HG02678 (cell line): ENCODE data around the gene TARBP2.
A peak's percentile ranks its signal among the peaks of the same experiment; 100 is the strongest.

Experiments used
- ATAC-seq: cut with Tn5 transposase; IDR thresholded peaks from one replicate; pipeline ENCODE4 v1.9.1; 2021; ENCODE audit warnings: mild to moderate bottlenecking, moderate library complexity; ENCODE audit not compliant: unreplicated experiment

TARBP2 gene

DNA sequence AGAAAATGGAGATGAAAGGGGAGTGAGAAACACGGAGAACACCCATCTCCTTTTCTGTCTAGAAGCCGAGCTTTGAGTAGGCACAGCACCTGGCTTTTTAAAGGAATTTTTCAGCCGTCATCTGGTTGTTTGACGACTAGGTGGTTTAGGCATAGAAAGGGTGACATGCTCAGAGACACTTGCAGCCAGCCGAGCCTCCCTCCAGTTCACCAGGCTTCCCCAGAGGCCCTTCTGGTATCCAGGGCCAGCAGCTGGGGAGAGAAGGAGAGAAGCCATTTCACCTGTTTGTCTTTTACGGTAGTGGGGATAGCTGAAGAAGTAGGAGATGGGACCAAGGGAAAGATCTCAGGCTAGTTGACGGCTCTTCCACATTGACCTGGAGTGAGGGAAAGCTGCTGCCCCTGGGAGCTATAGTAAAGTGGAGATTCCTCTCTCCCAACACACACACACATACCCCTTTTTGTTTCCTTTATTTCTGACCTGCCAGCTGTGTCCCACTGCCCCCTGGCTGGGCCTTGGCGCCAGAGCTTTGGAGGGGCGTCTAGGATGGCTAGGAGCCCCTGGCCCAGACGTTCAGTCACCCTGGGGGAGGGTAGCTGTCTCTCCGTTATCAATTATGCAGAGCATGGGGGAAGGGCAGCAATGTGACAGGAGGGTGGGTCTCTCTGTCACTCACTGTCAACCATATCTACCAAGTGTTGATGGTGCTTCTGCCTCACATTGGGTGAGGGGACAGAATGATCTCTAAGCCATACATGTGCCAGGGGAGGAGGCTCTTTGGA lies 7.3 kb upstream of the TARBP2 start:
- no peak for ATAC-seq

DNA sequence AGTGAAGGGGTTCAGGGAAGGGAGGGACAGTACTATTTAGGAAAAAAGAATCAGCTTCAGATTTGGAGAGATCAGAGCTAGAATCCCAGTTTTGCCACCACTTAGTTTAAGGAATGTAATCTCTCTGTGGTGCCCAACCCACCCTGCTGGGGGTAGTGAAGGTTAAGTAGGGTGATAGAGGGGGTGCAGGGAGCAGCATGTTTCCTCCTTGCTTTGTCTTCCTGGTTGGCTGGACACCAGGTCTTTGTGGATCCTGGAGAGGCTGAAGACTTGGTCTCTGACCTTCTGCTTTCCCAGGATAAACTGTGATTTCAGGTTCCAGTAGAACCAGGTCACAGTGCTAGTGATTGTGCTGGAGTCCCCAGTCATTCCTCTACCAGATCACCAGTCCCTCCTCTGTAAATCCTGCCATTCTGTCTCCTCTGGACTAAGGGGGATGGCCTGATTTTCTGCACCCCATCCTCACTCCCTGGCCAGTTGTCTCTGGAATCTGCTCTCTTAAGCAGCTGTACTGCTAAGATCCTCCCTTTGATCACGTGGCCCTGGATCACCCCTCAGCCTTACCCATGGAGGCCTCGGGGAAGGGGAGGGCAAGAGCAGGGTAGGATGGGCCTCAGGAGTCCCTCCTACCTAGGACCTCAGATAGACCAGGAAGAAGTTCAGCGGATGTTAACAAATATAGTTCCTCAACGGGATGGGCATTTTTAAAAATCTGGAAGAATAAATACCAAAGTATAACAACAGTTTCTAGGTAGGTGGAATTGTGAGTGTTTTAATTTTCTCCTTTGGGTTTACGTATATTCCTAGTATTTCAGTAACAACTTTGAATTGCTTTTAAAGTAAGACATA lies 5.0 kb upstream of the TARBP2 start:
- no peak for ATAC-seq

DNA sequence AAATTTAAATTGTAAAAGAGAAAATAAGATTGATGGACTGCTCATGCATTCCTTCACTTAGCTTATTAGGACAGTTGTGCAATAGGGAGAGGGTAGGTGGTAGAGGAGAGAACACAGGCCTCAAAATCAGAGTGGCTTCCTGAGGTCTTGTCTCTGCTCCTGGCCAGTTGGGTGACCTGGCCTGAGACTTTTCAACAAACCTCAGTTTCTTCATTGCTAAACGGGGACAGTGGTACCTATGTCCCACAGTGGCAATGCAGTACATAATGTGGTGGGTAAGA lies 4.4 kb upstream of the TARBP2 start:
- no peak for ATAC-seq

DNA sequence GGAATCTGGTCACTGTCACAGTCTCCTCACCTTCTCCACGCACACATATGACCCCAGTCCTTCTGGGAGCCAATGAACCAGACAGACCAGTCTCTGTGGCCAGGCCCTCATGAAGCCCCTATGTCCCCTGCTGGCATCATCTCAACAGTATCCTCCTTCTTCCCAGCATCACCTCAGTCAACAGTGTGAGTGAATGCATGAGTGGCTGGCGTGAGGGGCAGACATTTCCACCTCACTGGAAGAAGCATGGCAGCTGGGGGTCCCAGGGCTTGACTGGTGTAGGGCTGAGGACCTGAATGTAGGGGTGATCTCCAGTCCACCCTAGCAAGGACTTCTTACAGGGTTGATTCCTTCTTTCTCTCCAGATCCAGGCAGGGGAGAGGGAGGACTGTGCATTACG lies 3.6 kb upstream of the TARBP2 start:
- ATAC-seq, result no peak

DNA sequence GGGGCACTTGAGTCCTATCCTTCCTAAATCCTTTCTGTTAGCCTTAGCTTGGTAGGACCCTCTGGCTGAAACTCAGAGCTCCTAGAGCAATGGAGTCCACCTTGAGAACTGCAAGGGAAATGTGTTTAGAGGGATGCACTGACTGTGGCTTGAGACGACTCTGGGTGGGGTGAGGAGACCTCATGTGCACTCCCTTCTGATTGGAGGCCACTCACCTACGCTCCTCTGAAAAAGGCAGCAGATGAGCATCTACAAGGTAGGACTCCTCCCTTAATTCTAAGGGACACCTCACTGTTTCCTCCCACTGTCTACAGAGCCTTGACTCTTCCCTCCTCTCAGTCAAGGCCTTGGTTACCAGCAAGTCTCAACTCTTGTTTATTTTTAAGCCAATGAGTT lies 2.9 kb upstream of the TARBP2 start:
- ATAC-seq, result no peak

DNA sequence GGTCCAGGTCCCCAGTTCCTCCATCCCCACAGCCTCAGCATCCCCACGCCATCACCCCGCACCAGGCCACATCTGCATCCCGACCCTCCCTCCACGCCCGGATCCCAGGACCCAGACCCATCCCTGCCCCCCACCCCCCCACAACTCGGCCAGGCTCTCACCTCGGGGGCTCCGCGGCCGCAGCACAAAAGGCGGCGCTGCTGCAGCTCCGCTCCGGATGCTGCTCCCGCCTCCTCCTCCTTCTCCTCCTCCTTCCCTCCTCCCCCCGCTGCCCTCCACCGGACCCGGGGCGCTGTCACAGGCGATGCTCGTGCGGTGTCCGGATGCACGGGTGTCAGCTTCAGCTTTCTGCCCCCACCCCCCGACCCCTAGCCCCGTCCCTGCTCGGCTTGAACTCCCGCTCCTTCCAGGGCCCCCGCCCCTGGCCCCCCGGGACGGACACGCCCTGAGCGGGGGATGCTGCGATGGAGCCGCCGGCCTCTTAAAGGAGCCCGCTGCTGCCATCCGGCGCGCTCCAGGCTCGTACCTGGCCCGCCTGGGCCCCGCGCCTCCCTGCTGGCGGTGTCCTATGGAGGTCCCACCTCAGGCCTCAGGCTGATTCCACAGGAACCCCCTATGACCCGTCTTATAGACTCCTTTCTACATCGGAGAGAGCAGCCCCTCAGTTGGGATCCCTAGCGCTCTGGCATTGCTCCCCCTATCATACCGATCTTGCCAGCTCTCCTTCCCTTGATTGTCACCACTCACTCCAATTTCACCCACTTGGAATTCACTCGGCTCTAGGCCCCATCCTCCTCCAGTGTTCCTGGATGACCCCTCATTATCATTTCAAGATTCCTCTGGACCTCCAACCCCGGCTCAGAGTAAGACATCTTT lies 1.6 kb upstream of the TARBP2 start, which contains the start of gene MAP3K12:
MAP3K12 (minus strand) TSS at position 193 of the 876 bp plus-strand sequence. CDS start 12,067 bp downstream, outside the sequence.
- ATAC-seq, result no peak

DNA sequence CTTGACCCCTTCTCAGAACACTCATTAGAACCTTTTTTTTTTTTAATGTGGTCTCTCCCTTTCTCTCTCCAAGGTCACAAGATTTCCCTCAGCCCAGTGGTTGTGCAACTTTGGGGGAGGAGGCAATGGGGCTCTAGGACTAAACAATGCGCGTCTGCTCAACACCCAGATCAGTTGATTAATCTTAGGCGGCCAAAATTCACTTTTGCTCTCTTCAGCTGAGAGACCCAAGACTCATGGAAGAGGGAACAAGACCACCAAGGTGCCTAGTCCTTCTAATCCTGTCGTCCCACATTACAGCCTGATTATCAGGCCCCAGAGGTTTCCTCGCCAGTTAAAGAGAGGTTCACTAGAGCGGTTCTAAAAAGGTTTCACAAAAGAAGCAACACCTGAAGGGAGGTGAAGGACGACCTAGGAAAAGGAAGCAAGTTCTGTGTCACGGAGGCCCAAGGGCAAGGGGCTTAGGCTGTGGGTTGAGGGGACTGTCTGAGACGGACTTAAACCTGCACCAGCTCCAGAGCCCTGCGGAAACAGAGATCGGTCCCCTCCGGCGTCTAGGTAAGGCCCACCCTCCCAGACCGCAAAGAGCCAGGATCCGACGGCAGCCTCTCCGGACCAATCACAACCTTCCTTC lies 824 bp upstream of the TARBP2 start:
- no peak for ATAC-seq

DNA sequence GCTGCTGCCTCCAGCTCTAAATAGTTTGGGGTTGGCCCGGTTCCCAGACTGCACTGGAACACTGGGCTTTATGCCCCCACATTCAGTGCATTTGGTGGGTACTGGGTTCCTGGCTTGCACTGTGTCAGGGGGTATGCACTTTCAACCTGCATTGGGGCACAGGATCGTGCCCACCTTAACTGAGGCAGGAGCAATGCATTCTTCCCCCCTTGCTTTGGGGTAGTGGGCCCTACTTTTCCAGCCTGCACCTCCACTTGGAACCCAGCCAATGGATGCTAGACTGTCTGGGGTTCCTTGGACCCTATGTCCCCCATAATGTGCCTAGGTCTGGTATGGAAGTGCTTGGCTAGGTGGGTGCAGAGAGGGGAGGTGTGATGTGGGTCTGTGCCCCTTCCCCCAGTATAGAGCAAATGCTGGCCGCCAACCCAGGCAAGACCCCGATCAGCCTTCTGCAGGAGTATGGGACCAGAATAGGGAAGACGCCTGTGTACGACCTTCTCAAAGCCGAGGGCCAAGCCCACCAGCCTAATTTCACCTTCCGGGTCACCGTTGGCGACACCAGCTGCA lies 615 bp downstream of the TARBP2 start:
- ATAC-seq, result no peak

DNA sequence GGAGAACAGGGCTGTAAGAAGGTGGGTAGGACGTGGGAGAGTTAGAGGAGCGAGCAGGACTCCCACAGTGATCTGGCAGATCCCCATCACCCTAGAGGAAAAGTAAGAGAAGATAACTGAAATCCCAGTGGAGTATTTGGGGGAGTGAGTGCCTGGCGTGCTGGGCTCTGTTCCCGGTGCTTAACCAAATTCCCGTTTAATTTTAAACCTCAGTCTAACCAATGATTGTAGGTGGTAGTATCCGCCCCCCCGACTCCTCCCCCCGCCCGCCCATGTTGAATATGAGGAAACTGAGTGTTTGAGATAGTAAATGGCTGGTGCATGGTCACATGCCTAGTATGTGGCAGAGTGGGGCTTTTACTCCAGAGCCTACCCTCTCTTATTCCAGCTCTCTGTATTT lies 1.2 kb downstream of the TARBP2 start:
- ATAC-seq, result no peak

DNA sequence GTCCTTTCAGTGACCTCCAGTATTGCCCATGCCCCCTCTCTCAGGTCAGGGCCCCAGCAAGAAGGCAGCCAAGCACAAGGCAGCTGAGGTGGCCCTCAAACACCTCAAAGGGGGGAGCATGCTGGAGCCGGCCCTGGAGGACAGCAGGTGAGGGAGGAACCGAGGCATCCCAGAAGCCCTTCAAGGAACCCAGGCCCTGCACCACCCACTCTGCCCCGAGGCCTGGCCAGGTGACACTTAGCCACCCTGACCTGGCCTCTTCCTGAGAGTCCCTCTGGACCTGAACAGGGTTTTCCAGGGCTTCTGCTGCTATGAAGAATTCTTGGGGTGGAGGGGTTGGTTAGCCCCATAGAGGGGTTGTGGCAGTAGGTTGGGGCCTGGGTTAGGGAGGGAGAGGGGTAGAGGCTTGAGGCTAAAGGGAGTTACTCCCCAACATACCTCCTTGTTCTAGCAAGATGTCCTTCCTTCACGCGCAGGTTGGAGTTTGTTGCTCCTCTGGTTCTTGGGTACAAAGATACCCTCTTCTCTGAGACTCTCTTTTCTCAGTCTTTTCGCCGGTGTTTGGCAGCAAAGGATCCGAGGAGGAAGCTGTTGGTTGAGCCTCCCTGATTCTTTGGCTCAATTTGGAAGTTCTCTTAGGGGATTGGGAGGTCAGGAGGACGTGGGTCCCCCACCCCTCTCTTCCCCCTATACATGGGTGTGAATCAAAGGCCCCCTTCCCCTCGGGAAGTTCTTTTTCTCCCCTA lies 2.1 kb downstream of the TARBP2 start:
- ATAC-seq, result no peak

DNA sequence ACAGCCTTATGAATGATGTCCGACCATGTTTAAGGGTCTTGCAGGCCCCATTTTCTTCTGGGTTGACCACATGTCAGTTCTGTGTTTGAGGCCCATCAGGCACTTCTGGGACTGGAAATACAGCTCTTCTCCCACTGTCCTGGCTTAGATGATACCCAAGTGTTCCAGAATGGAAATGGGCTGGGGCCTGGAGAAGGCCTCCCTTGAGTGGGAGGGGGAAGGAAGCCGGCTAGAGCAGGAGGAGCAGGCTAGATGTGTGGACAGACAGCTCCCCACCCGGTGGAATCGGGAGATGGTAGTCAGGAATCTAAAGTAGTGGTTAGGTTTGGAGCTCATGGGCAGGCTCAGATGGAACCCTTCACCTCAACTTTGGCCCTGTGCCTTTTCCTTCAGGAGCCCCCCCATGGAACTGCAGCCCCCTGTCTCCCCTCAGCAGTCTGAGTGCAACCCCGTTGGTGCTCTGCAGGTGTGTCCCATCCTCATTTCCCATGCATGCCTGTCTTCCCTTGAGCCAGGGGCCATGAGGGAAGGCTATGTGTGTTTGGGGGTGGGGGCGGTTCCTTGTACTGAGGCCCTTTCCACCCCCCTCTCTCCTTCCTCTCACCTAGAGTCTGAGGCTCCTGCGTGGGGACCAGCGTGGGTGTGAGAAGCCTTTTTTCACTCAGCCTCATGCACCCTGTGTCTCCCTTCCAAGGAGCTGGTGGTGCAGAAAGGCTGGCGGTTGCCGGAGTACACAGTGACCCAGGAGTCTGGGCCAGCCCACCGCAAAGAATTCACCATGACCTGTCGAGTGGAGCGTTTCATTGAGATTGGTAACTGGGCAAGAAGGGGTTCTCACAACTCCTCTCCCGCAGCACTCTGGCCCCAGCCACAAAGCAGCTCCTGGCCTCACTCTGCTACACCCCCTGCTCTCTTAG lies 3.2 kb downstream of the TARBP2 start:
- ATAC-seq, result no peak

DNA sequence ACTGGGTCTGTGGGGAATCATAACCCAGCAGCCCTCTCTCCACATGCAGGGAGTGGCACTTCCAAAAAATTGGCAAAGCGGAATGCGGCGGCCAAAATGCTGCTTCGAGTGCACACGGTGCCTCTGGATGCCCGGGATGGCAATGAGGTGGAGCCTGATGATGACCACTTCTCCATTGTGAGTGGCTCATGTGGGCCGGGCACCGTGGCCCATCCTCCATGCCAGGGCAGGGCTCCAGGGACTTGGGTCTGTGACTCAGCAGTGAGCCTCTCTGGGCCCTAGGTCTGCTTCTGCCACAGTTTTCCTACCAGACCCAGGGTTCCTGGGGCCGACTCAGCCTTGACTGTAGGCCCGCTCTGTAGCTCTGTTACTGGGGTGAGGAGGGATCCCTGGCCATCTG lies 4.0 kb downstream of the TARBP2 start:
- no peak for ATAC-seq

DNA sequence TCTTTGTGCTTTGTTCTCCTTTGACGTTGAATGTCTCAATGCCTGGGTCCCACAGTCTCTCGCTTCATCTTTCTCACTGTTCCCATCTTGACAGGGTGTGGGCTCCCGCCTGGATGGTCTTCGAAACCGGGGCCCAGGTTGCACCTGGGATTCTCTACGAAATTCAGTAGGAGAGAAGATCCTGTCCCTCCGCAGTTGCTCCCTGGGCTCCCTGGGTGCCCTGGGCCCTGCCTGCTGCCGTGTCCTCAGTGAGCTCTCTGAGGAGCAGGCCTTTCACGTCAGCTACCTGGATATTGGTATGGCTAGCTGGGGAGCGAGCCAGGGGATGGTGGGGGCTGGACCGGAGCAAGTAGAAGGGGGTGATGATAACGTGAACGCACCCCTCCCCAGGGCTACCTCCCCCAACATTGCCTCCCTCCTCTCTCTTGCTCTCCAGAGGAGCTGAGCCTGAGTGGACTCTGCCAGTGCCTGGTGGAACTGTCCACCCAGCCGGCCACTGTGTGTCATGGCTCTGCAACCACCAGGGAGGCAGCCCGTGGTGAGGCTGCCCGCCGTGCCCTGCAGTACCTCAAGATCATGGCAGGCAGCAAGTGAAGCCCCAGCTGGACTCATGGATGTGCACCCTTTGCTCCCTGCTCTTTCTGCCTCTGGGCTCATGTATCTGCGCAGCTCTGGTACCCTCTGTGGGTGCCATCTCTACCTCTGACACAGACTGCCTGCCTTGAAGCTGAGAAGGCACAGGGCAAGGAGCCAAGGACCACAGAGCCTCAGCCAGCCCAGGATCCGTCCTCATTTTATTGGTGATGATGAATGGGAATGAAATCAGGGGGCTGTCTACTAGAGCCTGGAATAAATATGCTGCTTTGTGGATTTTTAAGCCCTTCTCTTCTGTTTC lies 4.7 kb downstream of the TARBP2 start:
- no peak for ATAC-seq

DNA sequence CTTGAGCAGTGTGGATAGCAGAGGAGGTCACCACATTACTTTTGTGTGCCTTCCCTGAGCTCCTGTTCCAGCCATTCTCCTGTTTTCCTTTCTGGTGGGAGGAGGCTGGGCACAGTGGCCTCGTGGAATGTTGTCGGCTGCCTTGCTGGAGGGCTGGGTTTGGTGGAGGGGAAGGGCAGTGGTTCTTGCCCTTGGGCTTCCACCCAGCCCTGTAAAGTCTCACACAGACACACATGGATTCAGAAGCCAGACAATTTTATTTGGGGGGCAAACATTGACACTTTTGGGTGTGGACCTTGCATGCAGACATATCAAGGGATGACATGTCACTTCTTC lies 5.3 kb downstream of the TARBP2 start:
- no peak for ATAC-seq

DNA sequence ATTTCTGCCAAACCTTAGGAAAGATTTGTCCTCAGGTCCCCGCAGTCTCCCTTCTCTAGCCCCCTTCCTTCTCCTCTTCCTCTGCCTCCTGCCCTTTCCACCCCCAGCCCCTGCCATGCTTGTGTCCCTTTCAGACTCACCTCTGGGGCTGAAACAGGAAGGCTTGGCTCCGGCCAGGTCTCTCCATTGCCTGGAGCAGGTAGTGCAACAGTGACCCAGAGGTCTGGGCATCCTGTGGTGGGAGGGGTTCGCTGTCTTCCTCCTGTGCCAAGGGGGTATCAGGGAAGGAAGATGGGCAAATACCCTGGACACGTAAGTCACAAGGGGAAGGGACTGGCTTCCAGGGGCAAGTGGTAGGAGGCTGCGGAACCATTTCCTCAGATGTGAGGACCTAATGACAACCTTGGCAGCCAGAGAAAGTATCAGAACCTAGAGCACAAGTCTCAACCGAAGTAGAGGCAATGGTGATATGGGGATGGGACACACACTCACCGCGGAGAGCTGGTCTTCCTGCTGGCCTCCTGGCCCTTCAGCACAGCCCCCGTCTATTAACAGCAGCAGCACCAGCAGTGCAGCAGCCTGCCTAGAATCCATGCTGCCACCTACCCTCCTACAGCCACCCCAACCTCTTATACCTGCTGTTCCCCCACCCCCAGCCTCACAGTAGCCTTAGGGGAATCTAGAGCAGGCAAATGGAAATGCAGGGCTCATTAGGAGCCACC lies 6.0 kb downstream of the TARBP2 start, which contains the start of gene NPFF:
NPFF (minus strand) TSS at position 604 of the 722 bp plus-strand sequence; CDS start at position 594, 10 bp downstream.
- ATAC-seq, result no peak

DNA sequence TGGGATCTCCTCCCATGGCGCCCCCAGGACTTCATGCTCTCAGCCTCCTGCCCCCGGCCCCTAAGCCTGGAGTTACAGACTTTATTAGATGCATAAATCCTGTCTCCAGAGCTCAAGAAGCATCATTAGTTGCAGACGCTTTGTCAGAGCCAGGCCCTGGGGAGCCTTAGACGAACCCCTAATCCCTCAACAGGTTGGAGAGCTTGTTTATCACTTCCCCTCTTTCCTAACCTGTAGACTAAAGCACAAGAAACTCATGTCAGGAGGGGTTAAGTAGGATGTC lies 6.5 kb downstream of the TARBP2 start:
- no peak for ATAC-seq

DNA sequence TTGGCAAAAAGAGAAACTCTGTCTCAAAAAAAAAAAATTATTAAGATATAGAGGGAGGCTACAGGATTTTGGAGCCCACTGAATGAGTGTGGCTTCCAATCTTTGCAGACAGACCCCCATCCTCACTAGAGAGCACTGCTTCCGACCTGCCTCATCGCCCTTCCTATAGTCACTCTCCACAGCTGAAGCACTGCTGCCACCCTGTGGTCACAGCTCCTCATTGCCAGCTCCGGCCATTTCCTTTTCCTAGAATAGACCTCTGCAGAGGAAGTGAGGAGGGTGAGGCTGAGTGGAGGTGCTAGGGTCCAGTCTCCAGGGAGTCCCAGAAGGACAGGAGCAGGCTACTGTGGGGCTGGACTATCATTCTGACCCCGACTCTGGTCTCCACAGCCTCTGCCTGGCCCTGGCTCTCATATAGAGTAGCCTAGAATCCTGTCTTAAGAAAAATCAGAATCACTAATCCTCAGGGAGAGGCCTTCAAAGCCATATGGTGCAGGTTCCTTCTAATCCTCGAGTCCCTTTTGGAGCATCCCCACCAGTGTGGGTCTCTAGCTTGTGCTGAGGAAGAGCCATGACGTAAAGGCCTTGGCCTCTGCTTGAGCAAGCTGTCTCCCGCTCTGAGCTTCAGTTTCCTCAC lies 7.6 kb downstream of the TARBP2 start:
- ATAC-seq, result peak; percentile 93
